SU-DHL-6 (cell line): ENCODE measurements around the gene TNS3.

Source experiments
- H2AFZ ChIP-seq: fragments of 200-600 bp; sonication (generic); 2 replicates; pipeline ENCODE4 v1.6.1; 2014; ENCODE audit warnings: low read depth, mild to moderate bottlenecking, moderate library complexity, mixed read lengths, antibody characterized with exemption, low read length; ENCODE audit not compliant: severe bottlenecking
- H3F3A ChIP-seq: fragments of 200-600 bp; shearing (Covaris generic); 2 replicates; pipeline ENCODE4 v1.6.0; 2016; ENCODE audit warnings: antibody characterized with exemption, mild to moderate bottlenecking; ENCODE audit not compliant: insufficient read depth
- H3K27ac ChIP-seq: fragments of 200-600 bp; sonication (generic); 2 replicates; pipeline ENCODE4 v1.5.1; 2016; ENCODE audit warnings: low read depth, mild to moderate bottlenecking, low read length, moderate library complexity, mixed read lengths
- H3K27me3 ChIP-seq: fragments of 200-600 bp; sonication (generic), shearing (Covaris generic); 2 replicates; pipeline ENCODE4 v1.6.0; 2014; ENCODE audit warnings: mild to moderate bottlenecking, low read length
- H3K36me3 ChIP-seq: fragments of 200-600 bp; sonication (generic); 2 replicates; pipeline ENCODE4 v1.6.1; 2014; ENCODE audit warnings: mild to moderate bottlenecking, low read length, mixed read lengths
- H3K4me2 ChIP-seq: fragments of 300-600, 200-600 bp; shearing (Covaris generic), sonication (generic); 2 replicates; pipeline ENCODE4 v1.6.0; 2014; ENCODE audit warnings: low read length, low read depth, mild to moderate bottlenecking; ENCODE audit not compliant: poor library complexity, severe bottlenecking
- H3K4me3 ChIP-seq: fragments of 200-600 bp; sonication (generic); 2 replicates; pipeline ENCODE4 v1.5.1; 2014; ENCODE audit warnings: antibody characterized with exemption, low read length, mild to moderate bottlenecking, mixed read lengths; ENCODE audit not compliant: insufficient read depth, poor library complexity, severe bottlenecking
- H3K79me2 ChIP-seq: fragments of 200-600 bp; sonication (generic); 2 replicates; pipeline ENCODE4 v1.6.1; 2014; ENCODE audit warnings: mild to moderate bottlenecking, low read length, moderate library complexity; ENCODE audit not compliant: insufficient read depth
- H3K9ac ChIP-seq: fragments of 200-600 bp; sonication (generic); 2 replicates; pipeline ENCODE4 v1.7.0; 2014; ENCODE audit warnings: mild to moderate bottlenecking, low read length
- H3K9me2 ChIP-seq: fragments of 200-600 bp; sonication (generic); replicated peaks from 2 replicates; pipeline ENCODE4 v1.6.1; 2014; ENCODE audit warnings: low read length; ENCODE audit not compliant: insufficient read depth
- H3K9me3 ChIP-seq: fragments of 200-600 bp; sonication (generic); 2 replicates; pipeline ENCODE4 v1.6.1; 2014; ENCODE audit warnings: low read length, mixed read lengths; ENCODE audit not compliant: insufficient read depth
- H4K20me1 ChIP-seq: fragments of 200-600 bp; sonication (generic); 2 replicates; pipeline ENCODE4 v1.6.1; 2014; ENCODE audit warnings: low read depth, mild to moderate bottlenecking, antibody characterized with exemption, low read length, moderate library complexity, mixed read lengths
- EZH2phosphoT487 ChIP-seq: fragments of 200-600 bp; sonication (generic), shearing (Covaris generic); conservative IDR thresholded peaks from 2 replicates; pipeline ENCODE4 v1.6.1; 2018; ENCODE audit warnings: mild to moderate bottlenecking, antibody characterized with exemption, low read length, moderate library complexity, mixed read lengths
- TF ChIP-seq, protein P1 (sequence below): fragments of 200-600 bp; sonication (generic); IDR thresholded peaks from one replicate; pipeline ENCODE4 v1.5.1; 2017; ENCODE audit warnings: antibody characterized with exemption, mild to moderate bottlenecking, low read length, moderate library complexity; ENCODE audit not compliant: insufficient read depth, poor library complexity, severe bottlenecking

TNS3 gene

GRCh38 chr7:47361746-47362215, 220.1 kb downstream of the TNS3 start:
- Histone ChIP-seq H3K4me2 (no peak overlapping the region), H2AFZ (no peak overlapping the region), H3K4me3 (no peak overlapping the region), H3K27ac (no peak overlapping the region), H3K36me3 (no peaks in the 10 kb centered on the region), H4K20me1 (no peaks in the 10 kb centered on the region), H3F3A (no peaks in the 10 kb centered on the region), H3K79me2 (peaks cover 8% of the 10 kb centered on the region), H3K27me3 (no peaks in the 10 kb centered on the region), H3K9me3 (no peaks in the 10 kb centered on the region), H3K9ac (no peak overlapping the region), H3K9me2 (no peaks in the 10 kb centered on the region)
- TF ChIP-seq, protein P1, sequence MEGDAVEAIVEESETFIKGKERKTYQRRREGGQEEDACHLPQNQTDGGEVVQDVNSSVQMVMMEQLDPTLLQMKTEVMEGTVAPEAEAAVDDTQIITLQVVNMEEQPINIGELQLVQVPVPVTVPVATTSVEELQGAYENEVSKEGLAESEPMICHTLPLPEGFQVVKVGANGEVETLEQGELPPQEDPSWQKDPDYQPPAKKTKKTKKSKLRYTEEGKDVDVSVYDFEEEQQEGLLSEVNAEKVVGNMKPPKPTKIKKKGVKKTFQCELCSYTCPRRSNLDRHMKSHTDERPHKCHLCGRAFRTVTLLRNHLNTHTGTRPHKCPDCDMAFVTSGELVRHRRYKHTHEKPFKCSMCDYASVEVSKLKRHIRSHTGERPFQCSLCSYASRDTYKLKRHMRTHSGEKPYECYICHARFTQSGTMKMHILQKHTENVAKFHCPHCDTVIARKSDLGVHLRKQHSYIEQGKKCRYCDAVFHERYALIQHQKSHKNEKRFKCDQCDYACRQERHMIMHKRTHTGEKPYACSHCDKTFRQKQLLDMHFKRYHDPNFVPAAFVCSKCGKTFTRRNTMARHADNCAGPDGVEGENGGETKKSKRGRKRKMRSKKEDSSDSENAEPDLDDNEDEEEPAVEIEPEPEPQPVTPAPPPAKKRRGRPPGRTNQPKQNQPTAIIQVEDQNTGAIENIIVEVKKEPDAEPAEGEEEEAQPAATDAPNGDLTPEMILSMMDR: no peak
- TF ChIP-seq EZH2phosphoT487: no peak

DNA sequence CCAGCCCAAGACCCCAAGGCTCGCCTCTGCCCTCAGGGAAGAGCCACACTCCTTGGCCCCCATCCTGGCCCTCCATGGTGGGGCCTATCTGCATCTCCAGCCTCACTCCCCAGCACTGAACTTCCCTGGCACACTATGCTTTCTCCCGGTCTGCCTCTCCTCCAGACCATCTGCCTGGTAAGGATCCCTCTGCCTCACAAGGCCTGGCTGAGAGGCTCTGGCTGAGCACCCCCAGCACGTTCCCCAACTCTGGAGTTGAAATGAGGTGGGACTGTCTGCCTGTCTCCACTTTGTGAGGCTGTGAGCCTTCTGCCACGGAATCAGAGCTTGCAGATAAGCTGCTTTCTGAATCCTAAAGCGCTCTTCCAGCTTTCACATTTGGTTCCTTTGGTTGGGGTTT, 220.7 kb downstream of the TNS3 start:
- H3K9me3 ChIP-seq: no peaks in the 10 kb centered on the region
- no peak overlapping the region for H2AFZ ChIP-seq
- no peak for TF ChIP-seq EZH2phosphoT487
- TF ChIP-seq, protein P1: no peak
- no peaks in the 10 kb centered on the region for H3K27me3 ChIP-seq
- no peak overlapping the region for H3K4me3 ChIP-seq
- no peaks in the 10 kb centered on the region for H3K9me2 ChIP-seq
- H4K20me1 ChIP-seq: no peaks in the 10 kb centered on the region
- no peaks in the 10 kb centered on the region for H3F3A ChIP-seq
- no peak overlapping the region for H3K9ac ChIP-seq
- peaks cover 8% of the 10 kb centered on the region for H3K79me2 ChIP-seq
- H3K4me2 ChIP-seq: no peak overlapping the region
- H3K27ac ChIP-seq: no peak overlapping the region
- no peaks in the 10 kb centered on the region for H3K36me3 ChIP-seq

GRCh38 chr7:47360301-47360900, 221.5 kb downstream of the TNS3 start:
- Histone ChIP-seq H3K9me3 (no peaks in the 10 kb centered on the region), H3K4me3 (no peak overlapping the region), H3K79me2 (peaks cover 8% of the 10 kb centered on the region), H2AFZ (no peak overlapping the region), H3K4me2 (no peak overlapping the region), H4K20me1 (no peaks in the 10 kb centered on the region), H3K27me3 (no peaks in the 10 kb centered on the region), H3K27ac (no peak overlapping the region), H3K9me2 (no peaks in the 10 kb centered on the region), H3K9ac (no peak overlapping the region), H3F3A (no peaks in the 10 kb centered on the region), H3K36me3 (no peaks in the 10 kb centered on the region)
- TF ChIP-seq EZH2phosphoT487: no peak
- TF ChIP-seq, protein P1: no peak
